Urinary bladder (tissue), 4 donors: ENCODE results near the gene TLX2. TPM values are rescaled to one million over a fixed set of nuclear protein-coding genes. Genes with fewer than 3 reads are reported as not detected.

Experiments
- DNase-seq: peaks from one replicate; pipeline ENCODE4 v3.0.0-alpha.2; 2015; ENCODE audit errors: extremely low spot score
- H3K27ac ChIP-seq: one replicate; pipeline ENCODE4 v1.5.1; 2013; ENCODE audit warnings: low read depth, mild to moderate bottlenecking, moderate library complexity
- H3K36me3 ChIP-seq: one replicate; pipeline ENCODE4 v1.6.1; 2013; ENCODE audit warnings: mild to moderate bottlenecking, moderate library complexity; ENCODE audit not compliant: insufficient read depth
- H3K4me1 ChIP-seq: one replicate; pipeline ENCODE4 v1.6.1; 2013; ENCODE audit warnings: mild to moderate bottlenecking, moderate library complexity; ENCODE audit not compliant: insufficient read depth
- H3K4me3 ChIP-seq: one replicate; pipeline ENCODE4 v1.5.1; 2013; ENCODE audit warnings: low read depth, low read length
- WGBS: extraction: QIAGEN DNeasy Blood & Tissue Kit; methylation state at CpG from one replicate; pipeline ENCODE4 v1.1.7; 2013; 5-methylcytosine and 5-hydroxymethylcytosine counted together
- polyA plus RNA-seq: library from polyadenylated mRNA; stranded (reverse); fragments of 200-250 nt; gene quantifications from one replicate; pipeline ENCODE4 v1.2.3, GENCODE V29; 2013
- total RNA-seq: library from RNA; depleted of rRNA; stranded (reverse); fragments of >200 nt; gene quantifications from one replicate; pipeline ENCODE4 v1.2.3, GENCODE V29; 2014
- donor health status: healthy with polysubstance abuse.
- donor health status: healthy.

The TLX2 gene
- total and polyA plus RNA-seq, 2 donors = 0.51 to 0.63 TPM

DNA sequence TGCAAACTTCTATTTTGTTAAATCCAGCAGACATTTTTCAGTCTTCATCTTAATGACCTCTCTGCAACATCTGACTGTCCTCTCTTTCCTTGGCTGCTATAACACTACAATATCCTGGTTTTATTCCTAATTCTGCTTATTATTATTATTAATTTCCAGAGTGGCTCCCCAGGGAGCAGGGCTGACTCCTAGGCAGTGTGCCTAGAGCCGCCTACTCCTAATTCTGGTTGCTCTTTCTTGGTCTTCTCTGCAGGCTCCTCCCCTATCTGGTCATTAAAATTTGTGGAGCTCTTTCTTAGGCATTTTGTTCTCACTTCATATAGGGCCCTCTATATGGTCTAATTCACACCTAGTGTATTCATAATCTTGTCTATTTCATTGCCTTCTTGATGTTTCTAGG, 28.7 kb downstream of the TLX2 start:
- H3K36me3 ChIP-seq = no peaks in the 10 kb centered on the region
- 76% methylated on average over 1 of the region's 1 CpG for WGBS
- no peak for DNase-seq
- H3K27ac ChIP-seq = no peak overlapping the region
- H3K4me3 ChIP-seq = no peak overlapping the region
- no peaks in the 10 kb centered on the region for H3K4me1 ChIP-seq

GRCh38 chr2:74544634-74545033, 30.4 kb downstream of the TLX2 start:
- no peak overlapping the region for H3K4me3 ChIP-seq
- H3K4me1 ChIP-seq = no peaks in the 10 kb centered on the region
- DNase-seq = no peak
- no peaks in the 10 kb centered on the region for H3K36me3 ChIP-seq
- WGBS = 91% methylated on average over 3 of the region's 3 CpGs
- H3K27ac ChIP-seq = no peak overlapping the region

GRCh38 chr2:74546004-74546403, 31.8 kb downstream of the TLX2 start:
- Histone ChIP-seq H3K4me1 (no peaks in the 10 kb centered on the region), H3K27ac (no peak overlapping the region), H3K36me3 (no peaks in the 10 kb centered on the region), H3K4me3 (no peak overlapping the region)
- 86% methylated on average over 3 of the region's 3 CpGs for WGBS
- no peak for DNase-seq

DNA sequence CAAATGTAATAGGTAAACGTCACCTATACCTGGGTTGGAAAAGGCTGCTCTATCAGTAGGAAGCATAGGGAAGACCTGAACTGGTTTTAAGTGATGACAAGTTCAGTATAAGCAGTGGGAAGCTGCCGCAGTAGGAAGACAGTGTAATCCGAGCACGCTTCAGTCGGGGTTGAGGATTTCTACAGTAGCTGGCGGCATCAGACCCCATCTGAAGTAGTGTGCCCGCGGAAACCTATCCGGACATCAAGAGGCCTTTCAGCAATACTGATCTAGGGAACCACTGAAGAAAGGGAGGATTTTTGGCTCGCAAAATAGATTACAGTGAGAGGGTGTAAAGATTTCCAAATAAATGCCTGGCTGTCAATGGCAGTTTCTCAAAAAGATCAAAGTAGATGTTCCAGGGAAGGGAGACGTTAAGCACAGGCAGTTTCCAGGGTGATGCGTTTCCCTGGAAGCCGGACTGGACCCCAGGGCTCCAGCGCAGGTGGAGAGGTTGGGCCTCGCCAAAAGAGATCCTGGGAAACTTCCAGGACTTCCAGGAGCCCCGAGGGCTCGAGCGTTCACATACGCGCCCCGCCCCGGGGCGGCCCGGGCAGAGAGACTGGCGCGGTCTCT, 34.1 kb downstream of the TLX2 start:
- H3K36me3 ChIP-seq = no peaks in the 10 kb centered on the region
- no peak overlapping the region for H3K27ac ChIP-seq
- DNase-seq = no peak
- no peaks in the 10 kb centered on the region for H3K4me1 ChIP-seq
- WGBS = 10% methylated on average over 26 of the region's 26 CpGs
- peak overlapping the region; percentile 41 for H3K4me3 ChIP-seq

GRCh38 chr2:74548900-74549826, 34.9 kb downstream of the TLX2 start:
- no peak for DNase-seq
- WGBS = 9% methylated on average over 85 of the region's 85 CpGs
- no peak overlapping the region for H3K27ac ChIP-seq
- no peaks in the 10 kb centered on the region for H3K36me3 ChIP-seq
- no peaks in the 10 kb centered on the region for H3K4me1 ChIP-seq
- H3K4me3 ChIP-seq = peak overlapping the region; percentile 41

DNA sequence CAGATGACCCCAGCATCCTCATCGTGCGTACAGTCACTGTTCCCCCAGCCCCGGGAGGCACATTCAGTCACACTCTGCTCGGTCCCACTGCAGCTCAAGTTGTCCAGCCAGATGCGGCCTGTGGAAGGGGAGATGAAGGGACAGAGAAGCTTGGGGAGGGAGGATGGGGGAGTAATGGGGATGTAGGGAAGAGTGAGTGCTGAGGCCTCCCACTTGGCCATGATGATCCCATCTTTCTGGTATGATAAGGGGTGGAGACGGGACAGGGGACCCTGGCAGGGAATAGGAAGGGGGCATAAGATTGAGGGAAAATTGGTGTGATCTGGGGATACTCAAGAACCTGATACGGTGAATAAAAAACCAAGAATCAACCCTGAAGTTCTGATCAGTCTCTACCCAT, 36.0 kb downstream of the TLX2 start:
- WGBS = 91% methylated on average over 7 of the region's 7 CpGs
- Histone ChIP-seq H3K4me1 (no peaks in the 10 kb centered on the region), H3K27ac (no peak overlapping the region), H3K4me3 (no peak overlapping the region), H3K36me3 (no peaks in the 10 kb centered on the region)
- DNase-seq = no peak

DNA sequence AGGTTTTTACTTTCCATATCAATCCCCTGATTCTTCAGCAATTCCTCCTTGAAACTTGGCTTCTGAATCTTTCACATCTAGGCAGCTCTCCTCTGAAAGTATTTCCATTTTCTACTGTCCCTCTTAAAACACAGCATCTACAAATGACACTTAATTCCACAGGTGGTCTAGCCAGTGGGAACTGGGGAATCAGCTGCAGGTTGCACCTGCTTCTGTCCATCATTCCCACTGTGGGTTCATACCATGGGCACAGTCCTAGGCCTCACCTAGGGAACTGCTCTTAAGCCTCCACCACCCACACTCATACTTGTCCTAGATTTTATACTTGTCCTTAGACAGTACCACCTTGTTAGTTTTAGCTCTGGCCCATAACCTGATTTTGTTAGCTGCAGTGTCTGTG, 37.3 kb downstream of the TLX2 start:
- DNase-seq = no peak
- H3K4me1 ChIP-seq = no peaks in the 10 kb centered on the region

DNA sequence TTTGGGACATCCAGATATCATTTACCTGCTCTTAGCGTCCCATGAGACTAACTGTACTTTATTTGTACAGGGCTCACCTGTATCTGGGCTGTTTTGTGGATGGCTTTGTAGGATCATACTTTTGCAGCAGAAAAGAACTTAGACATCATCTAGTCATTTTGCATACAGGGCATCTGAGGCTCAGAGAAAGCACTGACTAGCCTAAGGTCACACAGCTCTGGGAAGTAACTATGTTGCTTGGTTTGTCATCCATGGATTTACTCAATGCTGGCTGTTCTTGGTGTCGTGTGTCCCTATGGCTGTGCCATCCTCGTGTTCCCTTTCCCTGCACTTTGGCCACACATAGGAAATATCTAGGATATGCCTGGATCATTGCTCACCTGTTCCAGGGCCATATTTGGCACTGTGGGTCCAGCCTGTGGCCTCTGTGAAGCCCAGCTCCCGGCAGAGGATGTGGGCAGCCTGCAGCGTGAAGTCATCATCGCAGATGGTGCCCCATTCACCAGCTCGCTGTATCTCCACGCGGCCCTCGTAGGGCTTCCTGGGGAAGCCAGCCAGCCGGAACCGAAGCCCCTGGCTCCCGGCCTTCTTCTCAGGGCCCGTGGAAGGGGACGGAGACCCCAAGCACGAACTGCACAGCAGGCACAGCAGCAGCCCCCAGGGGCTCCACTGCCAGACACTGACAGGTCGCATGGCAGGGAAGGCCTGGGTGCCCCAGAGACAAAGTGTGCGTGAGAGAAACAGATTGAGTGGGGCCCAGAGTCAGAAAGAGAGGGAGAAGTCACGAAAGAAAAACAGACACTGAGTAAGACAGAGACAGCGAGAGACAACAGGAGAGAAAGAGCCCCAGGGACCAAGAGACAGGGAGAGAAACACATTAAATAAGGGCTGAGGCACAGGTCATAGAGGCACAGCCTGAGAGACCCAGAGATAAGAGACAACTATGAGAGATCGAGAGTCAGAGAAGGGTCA, 38.0 kb downstream of the TLX2 start:
- WGBS = 77% methylated on average over 21 of the region's 21 CpGs
- Histone ChIP-seq H3K4me3 (no peak overlapping the region), H3K27ac (no peak overlapping the region), H3K36me3 (no peaks in the 10 kb centered on the region), H3K4me1 (no peaks in the 10 kb centered on the region)
- no peak for DNase-seq

More for the DNA sequence above, 37.3 kb downstream of the TLX2 start:
- Histone ChIP-seq H3K4me3 (no peak overlapping the region), H3K36me3 (no peaks in the 10 kb centered on the region), H3K27ac (no peak overlapping the region)

DNA sequence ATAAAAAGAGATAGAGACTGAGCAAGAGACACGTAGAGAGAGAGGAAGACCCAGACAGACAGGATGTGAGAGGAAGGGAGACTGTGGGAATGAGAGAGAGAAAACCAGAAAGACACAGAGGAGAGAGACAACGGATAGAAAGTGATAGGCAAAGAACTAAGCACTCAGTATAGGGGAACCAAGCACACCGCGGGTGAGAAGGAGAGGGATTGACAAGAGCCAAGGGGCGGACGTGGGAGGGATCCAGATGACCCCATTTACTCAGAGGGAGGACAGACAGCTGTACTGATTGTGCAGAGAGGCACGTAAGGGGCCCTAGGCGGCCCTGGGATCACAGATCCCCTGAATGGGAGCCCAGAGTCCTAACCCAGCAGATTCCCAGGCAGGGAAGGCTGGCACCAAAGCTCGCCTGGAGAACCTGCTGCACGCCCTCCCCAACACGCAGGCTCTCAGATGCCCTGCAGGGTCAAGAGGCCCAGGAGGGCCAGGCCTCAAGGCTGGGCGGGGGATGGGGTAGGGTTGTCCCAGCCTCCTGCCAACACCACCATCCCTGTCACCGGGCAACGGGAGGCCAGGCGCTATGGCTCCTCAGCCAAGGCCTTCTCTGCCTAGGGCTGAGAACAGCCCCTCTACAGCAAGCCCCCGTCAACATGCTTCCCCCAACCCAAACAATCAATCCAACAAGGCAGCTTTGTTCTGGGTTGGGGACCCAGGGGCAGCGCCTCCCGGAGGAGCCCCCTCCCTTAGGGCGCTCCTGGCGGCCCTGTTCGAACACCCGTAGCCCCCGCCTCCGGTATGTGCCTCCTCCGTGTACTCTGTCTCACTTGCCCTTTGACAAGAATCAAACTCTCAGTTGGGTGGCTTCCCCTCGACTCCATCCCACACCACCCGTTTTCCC, 38.9 kb downstream of the TLX2 start:
- Histone ChIP-seq H3K4me1 (no peaks in the 10 kb centered on the region), H3K36me3 (no peaks in the 10 kb centered on the region), H3K4me3 (peak overlapping the region; percentile 64), H3K27ac (no peak overlapping the region)
- no peak for DNase-seq
- 30% methylated on average over 27 of the region's 27 CpGs for WGBS

GRCh38 chr2:74553892-74554819, 39.9 kb downstream of the TLX2 start, which contains the start of the genes DOK1 and LOXL3:
Gene DOK1 (plus strand): TSS chr2:74554720. CDS start chr2:74554755, 35 bp downstream.
Gene LOXL3 (minus strand): TSS chr2:74553942. CDS start chr2:74552634, 1,308 bp downstream.
- peak within 1 kb of the TSS; percentile 64 for H3K4me3 ChIP-seq
- DNase-seq = peak; percentile 81
- H3K27ac ChIP-seq = peak within 1 kb of the TSS; percentile 76
- H3K36me3 ChIP-seq = no peaks in the 10 kb centered on the region
- WGBS = under 1% methylated on average over 73 of the region's 73 CpGs
- no peaks in the 10 kb centered on the region for H3K4me1 ChIP-seq

DNA sequence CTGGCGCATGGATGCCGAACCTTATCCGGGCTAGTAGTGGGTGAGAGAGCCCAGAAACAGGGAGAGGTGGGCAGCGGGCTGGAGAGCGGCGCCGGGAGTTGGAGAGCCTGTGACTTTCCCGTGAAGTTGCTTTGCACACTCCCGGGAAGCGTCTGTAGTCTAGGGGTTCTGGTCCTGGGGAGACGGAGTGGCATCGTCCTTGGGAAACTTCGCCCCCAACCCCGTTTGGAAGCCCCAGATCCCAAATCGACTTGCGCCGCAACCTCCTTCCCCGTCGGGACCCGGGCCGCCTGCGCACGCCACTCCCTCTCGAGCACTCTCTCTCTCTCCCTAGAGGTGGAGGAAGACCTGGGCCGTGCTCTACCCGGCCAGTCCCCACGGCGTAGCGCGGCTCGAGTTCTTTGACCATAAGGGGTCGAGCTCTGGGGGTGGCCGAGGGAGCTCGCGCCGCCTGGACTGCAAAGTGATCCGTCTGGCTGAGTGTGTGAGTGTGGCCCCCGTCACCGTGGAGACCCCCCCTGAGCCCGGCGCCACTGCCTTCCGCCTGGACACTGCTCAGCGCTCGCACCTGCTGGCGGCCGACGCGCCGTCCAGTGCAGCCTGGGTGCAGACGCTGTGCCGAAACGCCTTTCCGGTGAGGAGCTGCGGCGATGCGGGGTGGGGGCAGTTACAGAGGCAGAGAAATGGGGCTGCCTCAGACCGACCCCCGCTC, 40.7 kb downstream of the TLX2 start:
- H3K4me3 ChIP-seq = peak overlapping the region; percentile 64
- no peaks in the 10 kb centered on the region for H3K4me1 ChIP-seq
- WGBS = 5% methylated on average over 58 of the region's 58 CpGs
- H3K27ac ChIP-seq = no peak overlapping the region
- no peaks in the 10 kb centered on the region for H3K36me3 ChIP-seq
- no peak for DNase-seq
